ENCODE data around the gene CLEC12A. TPM values are rescaled to one million over a fixed set of nuclear protein-coding genes. Genes with fewer than 3 reads are reported as not detected.
"Not testable (repeated sequence)": the region's sequence is repeated elsewhere in the genome, so short reads cannot be mapped to it uniquely, and the experiment has no call there.

CLEC12A gene
- total and polyA plus RNA-seq, 10 donors, result 5.4 to 59.5 (median 24.3) TPM

GRCh38 chr12:9975614-9976013 is 4.4 kb downstream of the CLEC12A start:
- Histone ChIP-seq H3K36me3 (peaks cover 0 to 16% (median 0%) of the 10 kb centered on the region in 6 donors), H3K9me3 (peaks cover 0 to 13% (median 9%) of the 10 kb centered on the region in 8 donors), H3K4me1 (peaks cover 0 to 12% (median 0%) of the 10 kb centered on the region in 6 donors), H3K27me3 (replicated peaks in 1 of 7) (no peaks in the 10 kb centered on the region), H3K4me3 (no peak overlapping the region), H3K27ac (no peak overlapping the region)
- intact Hi-C loops (cut with DNase I; ENCODE audit: low total_unique reads), result no loop called here
- DNase-seq, result no peak
- TF ChIP-seq POLR2A (IDR thresholded peaks at IDR 0.05) (no peak), POLR2AphosphoS5 (IDR thresholded peaks at IDR 0.05) (no peak), CTCF (IDR thresholded peaks at IDR 0.05 in 8 of 11, conservative IDR thresholded peaks at IDR 0.05 in 3 of 11) (no peak)
- WGBS, 5 donors, result 87 to 94% (median 92%) methylated on average over 2 of the region's 2 CpGs

GRCh38 chr12:9976626-9977025 is 5.4 kb downstream of the CLEC12A start:
- intact Hi-C loops (cut with DNase I; ENCODE audit: low total_unique reads); DNase-seq; H3K27me3 ChIP-seq (replicated peaks in 1 of 7); H3K4me1 ChIP-seq; H3K27ac ChIP-seq; H3K4me3 ChIP-seq: not testable (repeated sequence)
- Histone ChIP-seq H3K9me3 (peaks cover 0 to 13% (median 9%) of the 10 kb centered on the region in 8 donors), H3K36me3 (peaks cover 0 to 26% (median 0%) of the 10 kb centered on the region in 6 donors)
- WGBS, 5 donors, result 57 to 66% (median 61%) methylated on average over 5 of the region's 5 CpGs

GRCh38 chr12:9977916-9978315 is 6.7 kb downstream of the CLEC12A start:
- TF ChIP-seq POLR2A (IDR thresholded peaks at IDR 0.05) (no peak), CTCF (IDR thresholded peaks at IDR 0.05 in 8 of 11, conservative IDR thresholded peaks at IDR 0.05 in 3 of 11) (no peak), POLR2AphosphoS5 (IDR thresholded peaks at IDR 0.05) (no peak)
- intact Hi-C loops (cut with DNase I; ENCODE audit: low total_unique reads), result no loop called here
- Histone ChIP-seq H3K4me3 (no peak overlapping the region), H3K27ac (peak overlapping the region in 1 of 8 donors; percentile 0), H3K27me3 (replicated peaks in 1 of 7) (no peaks in the 10 kb centered on the region), H3K9me3 (peaks cover 0 to 13% (median 9%) of the 10 kb centered on the region in 8 donors), H3K36me3 (peaks cover 0 to 37% (median 0%) of the 10 kb centered on the region in 6 donors), H3K4me1 (peaks cover 0 to 4% (median 0%) of the 10 kb centered on the region in 6 donors)
- no peak for DNase-seq

- intact Hi-C loops (cut with DNase I; ENCODE audit: low total_unique reads), result no loop called here
- Histone ChIP-seq H3K27me3 (replicated peaks in 1 of 7) (no peaks in the 10 kb centered on the region), H3K4me1 (no peaks in the 10 kb centered on the region), H3K4me3 (no peak overlapping the region), H3K36me3 (peaks cover 0 to 48% (median 0%) of the 10 kb centered on the region in 6 donors), H3K9me3 (peaks cover 0 to 13% (median 9%) of the 10 kb centered on the region in 8 donors), H3K27ac (no peak overlapping the region)
- no peak for DNase-seq
- 61 to 77% (median 71%) methylated on average over 3 of the region's 3 CpGs for WGBS, 5 donors
- no peak for TF ChIP-seq POLR2A (IDR thresholded peaks at IDR 0.05)
- no peak for TF ChIP-seq CTCF (IDR thresholded peaks at IDR 0.05 in 8 of 11, conservative IDR thresholded peaks at IDR 0.05 in 3 of 11)
- no peak for TF ChIP-seq POLR2AphosphoS5 (IDR thresholded peaks at IDR 0.05)
Measured at GRCh38 chr12:9980126-9980525, 8.9 kb downstream of the CLEC12A start.

GRCh38 chr12:9991876-9992275 is 20.7 kb downstream of the CLEC12A start:
- Histone ChIP-seq H3K4me1 (peaks cover 0 to 15% (median 3%) of the 10 kb centered on the region in 6 donors), H3K27me3 (replicated peaks in 1 of 7) (peaks cover 0 to 21% (median 0%) of the 10 kb centered on the region in 7 donors), H3K9me3 (no peaks in the 10 kb centered on the region), H3K4me3 (no peak overlapping the region), H3K36me3 (no peaks in the 10 kb centered on the region), H3K27ac (no peak overlapping the region)
- intact Hi-C loops (cut with DNase I; ENCODE audit: low total_unique reads), result no loop called here
- 33 to 52% (median 42%) methylated on average over 3 of the region's 3 CpGs for WGBS, 5 donors
- no peak for TF ChIP-seq CTCF (IDR thresholded peaks at IDR 0.05 in 8 of 11, conservative IDR thresholded peaks at IDR 0.05 in 3 of 11)
- TF ChIP-seq POLR2A (IDR thresholded peaks at IDR 0.05), result no peak
- TF ChIP-seq POLR2AphosphoS5 (IDR thresholded peaks at IDR 0.05), result no peak
- no peak for DNase-seq
